Activated naive CD4-positive, alpha-beta T cell treated with anti-CD3 and anti-CD28 coated beads, Interleukin-2, amount 10 ng/mL, durations not matched to agents 7 days and 5 days (primary cell): ENCODE data around the gene RACGAP1.

ENCODE experiments used
- CTCF ChIA-PET: fragments of 350-600 bp; sonication (Branson Sonifier 250); formaldehyde crosslinking; loops from one replicate; lab custom pipeline; 2021; ENCODE audit warnings: antibody characterized with exemption; lab: Charles Lee
- DNase-seq: peaks from one replicate; pipeline ENCODE4 v3.0.0-alpha.2; 2020
- H3K27ac Mint-ChIP-seq: one replicate; pipeline ENCODE4 v1.8.0; 2021; ENCODE audit warnings: mild to moderate bottlenecking, moderate library complexity, mixed read lengths
- H3K27me3 Mint-ChIP-seq: one replicate; pipeline ENCODE4 v1.8.0; 2021; ENCODE audit warnings: mild to moderate bottlenecking, mixed read lengths
- H3K36me3 Mint-ChIP-seq: one replicate; pipeline ENCODE4 v1.8.0; 2021; ENCODE audit warnings: mixed read lengths
- H3K4me1 Mint-ChIP-seq: one replicate; pipeline ENCODE4 v1.8.0; 2021; ENCODE audit warnings: mixed read lengths
- H3K4me3 Mint-ChIP-seq: one replicate; pipeline ENCODE4 v1.8.0; 2021; ENCODE audit warnings: mild to moderate bottlenecking, moderate library complexity, mixed read lengths
- H3K9me3 Mint-ChIP-seq: one replicate; pipeline ENCODE4 v1.8.0; 2021; ENCODE audit warnings: mixed read lengths

The RACGAP1 gene

GRCh38 chr12:50061171-50061570 is 35.9 kb upstream of the RACGAP1 start:
- peaks cover 38% of the 10 kb centered on the region for H3K4me1 Mint-ChIP-seq
- no peak overlapping the region for H3K4me3 Mint-ChIP-seq
- DNase-seq = no peak
- no peak overlapping the region for H3K27ac Mint-ChIP-seq
- CTCF ChIA-PET = interaction anchor here (1.1 to 4.7 kb wide), 4 partner anchors 9 to 94 kb away, joined by 3 to 50 read pairs (median 20); no protein-coding TSS in a partner anchor
- peaks cover 70% of the 10 kb centered on the region for H3K27me3 Mint-ChIP-seq
- no peaks in the 10 kb centered on the region for H3K36me3 Mint-ChIP-seq
- no peaks in the 10 kb centered on the region for H3K9me3 Mint-ChIP-seq

- Mint-ChIP-seq H3K4me1 (peaks cover 45% of the 10 kb centered on the region), H3K27me3 (peaks cover 78% of the 10 kb centered on the region), H3K9me3 (no peaks in the 10 kb centered on the region), H3K36me3 (no peaks in the 10 kb centered on the region), H3K27ac (peak overlapping the region; percentile 78), H3K4me3 (no peak overlapping the region)
- CTCF ChIA-PET = interaction anchor here (1.4 to 4.7 kb wide), 7 partner anchors 10 to 93 kb away, joined by 3 to 50 read pairs (median 3); no protein-coding TSS in a partner anchor
- DNase-seq = no peak
These were observed 34.8 kb upstream of the RACGAP1 start for GRCh38 chr12:50060120-50060468.

- H3K27ac Mint-ChIP-seq = peak overlapping the region; percentile 78
- CTCF ChIA-PET = interaction anchor here (1.4 to 4.7 kb wide), 10 partner anchors 10 to 94 kb away, joined by 3 to 50 read pairs (median 4); no protein-coding TSS in a partner anchor
- H3K4me1 Mint-ChIP-seq = peaks cover 45% of the 10 kb centered on the region
- peak overlapping the region; percentile 11 for H3K4me3 Mint-ChIP-seq
- no peaks in the 10 kb centered on the region for H3K36me3 Mint-ChIP-seq
- H3K9me3 Mint-ChIP-seq = no peaks in the 10 kb centered on the region
- peaks cover 76% of the 10 kb centered on the region for H3K27me3 Mint-ChIP-seq
- DNase-seq = peak; percentile 74
These were observed 34.3 kb upstream of the RACGAP1 start for GRCh38 chr12:50059440-50060119.

GRCh38 chr12:50058743-50059312 is 33.5 kb upstream of the RACGAP1 start:
- H3K27me3 Mint-ChIP-seq = peaks cover 72% of the 10 kb centered on the region
- H3K27ac Mint-ChIP-seq = peak overlapping the region; percentile 55
- H3K4me1 Mint-ChIP-seq = peaks cover 45% of the 10 kb centered on the region
- peak; percentile 31 for DNase-seq
- no peaks in the 10 kb centered on the region for H3K9me3 Mint-ChIP-seq
- no peaks in the 10 kb centered on the region for H3K36me3 Mint-ChIP-seq
- H3K4me3 Mint-ChIP-seq = peak overlapping the region; percentile 36
- CTCF ChIA-PET = interaction anchor here (1.5 to 4.7 kb wide), 8 partner anchors 11 to 94 kb away, joined by 3 to 50 read pairs (median 5); no protein-coding TSS in a partner anchor

- Mint-ChIP-seq H3K27me3 (peaks cover 72% of the 10 kb centered on the region), H3K36me3 (no peaks in the 10 kb centered on the region), H3K4me1 (peaks cover 45% of the 10 kb centered on the region), H3K4me3 (peak overlapping the region; percentile 45), H3K9me3 (no peaks in the 10 kb centered on the region), H3K27ac (no peak overlapping the region)
- DNase-seq = peak; percentile 39
- CTCF ChIA-PET = interaction anchor here (1.0 to 4.7 kb wide), 6 partner anchors 9 to 93 kb away, joined by 3 to 50 read pairs (median 5); no protein-coding TSS in a partner anchor
These were observed 32.8 kb upstream of the RACGAP1 start for GRCh38 chr12:50057896-50058670.

- Mint-ChIP-seq H3K4me3 (peak within 1 kb of the TSS; percentile 78), H3K36me3 (no peaks in the 10 kb centered on the region), H3K4me1 (peaks cover 44% of the 10 kb centered on the region), H3K9me3 (no peaks in the 10 kb centered on the region), H3K27ac (no peak within 1 kb of the TSS), H3K27me3 (peaks cover 72% of the 10 kb centered on the region)
- CTCF ChIA-PET = interaction anchor here (0.9 to 5.1 kb wide), 11 partner anchors 10 to 190 kb away, joined by 4 to 94 read pairs (median 29); partner anchors contain the start of gene RACGAP1
- DNase-seq = peak; percentile 70
These were observed 31.9 kb upstream of the RACGAP1 start, which contains the start of gene ASIC1 for GRCh38 chr12:50057000-50057841. Gene ASIC1, plus strand, starts transcription at chr12:50057596. Its CDS starts 1,171 bp downstream, at chr12:50058767.

GRCh38 chr12:50056639-50056976 is 31.3 kb upstream of the RACGAP1 start:
- Mint-ChIP-seq H3K4me1 (peaks cover 41% of the 10 kb centered on the region), H3K4me3 (peak overlapping the region; percentile 78), H3K9me3 (no peaks in the 10 kb centered on the region), H3K27ac (no peak overlapping the region), H3K27me3 (peaks cover 72% of the 10 kb centered on the region), H3K36me3 (no peaks in the 10 kb centered on the region)
- DNase-seq = no peak
- CTCF ChIA-PET = interaction anchor here (0.7 to 5.1 kb wide), 19 partner anchors 9 to 279 kb away, joined by 3 to 94 read pairs (median 6); partner anchors contain the start of genes RACGAP1 and SMARCD1

- Mint-ChIP-seq H3K27ac (no peak overlapping the region), H3K27me3 (peaks cover 73% of the 10 kb centered on the region), H3K4me1 (peaks cover 36% of the 10 kb centered on the region), H3K4me3 (peak overlapping the region; percentile 14), H3K9me3 (no peaks in the 10 kb centered on the region), H3K36me3 (no peaks in the 10 kb centered on the region)
- peak; percentile 72 for DNase-seq
- CTCF ChIA-PET = interaction anchor here (0.7 to 5.1 kb wide), 24 partner anchors 9 to 278 kb away, joined by 3 to 94 read pairs (median 5); partner anchors contain the start of genes RACGAP1 and SMARCD1
These were observed 30.7 kb upstream of the RACGAP1 start for GRCh38 chr12:50055831-50056638.

GRCh38 chr12:50053583-50053982 is 28.3 kb upstream of the RACGAP1 start:
- Mint-ChIP-seq H3K4me1 (peaks cover 15% of the 10 kb centered on the region), H3K9me3 (no peaks in the 10 kb centered on the region), H3K4me3 (no peak overlapping the region), H3K27me3 (peaks cover 80% of the 10 kb centered on the region), H3K27ac (no peak overlapping the region), H3K36me3 (no peaks in the 10 kb centered on the region)
- CTCF ChIA-PET = interaction anchor here (1.5 to 5.1 kb wide), 4 partner anchors 10 to 87 kb away, joined by 3 to 94 read pairs (median 44); no protein-coding TSS in a partner anchor
- no peak for DNase-seq

GRCh38 chr12:50052964-50053363 is 27.7 kb upstream of the RACGAP1 start:
- no peak overlapping the region for H3K4me3 Mint-ChIP-seq
- H3K4me1 Mint-ChIP-seq = peaks cover 15% of the 10 kb centered on the region
- peaks cover 76% of the 10 kb centered on the region for H3K27me3 Mint-ChIP-seq
- H3K9me3 Mint-ChIP-seq = no peaks in the 10 kb centered on the region
- DNase-seq = no peak
- CTCF ChIA-PET = interaction anchor here (1.5 to 5.1 kb wide), 4 partner anchors 9 to 86 kb away, joined by 3 to 94 read pairs (median 44); no protein-coding TSS in a partner anchor
- no peaks in the 10 kb centered on the region for H3K36me3 Mint-ChIP-seq
- H3K27ac Mint-ChIP-seq = no peak overlapping the region

- no peak overlapping the region for H3K27ac Mint-ChIP-seq
- H3K36me3 Mint-ChIP-seq = no peaks in the 10 kb centered on the region
- H3K27me3 Mint-ChIP-seq = peaks cover 74% of the 10 kb centered on the region
- H3K9me3 Mint-ChIP-seq = no peaks in the 10 kb centered on the region
- DNase-seq = no peak
- H3K4me1 Mint-ChIP-seq = peaks cover 15% of the 10 kb centered on the region
- CTCF ChIA-PET = interaction anchor here (1.5 to 5.1 kb wide), 4 partner anchors 9 to 86 kb away, joined by 3 to 94 read pairs (median 44); no protein-coding TSS in a partner anchor
- H3K4me3 Mint-ChIP-seq = no peak overlapping the region
These were observed 27.2 kb upstream of the RACGAP1 start for GRCh38 chr12:50052544-50052943.

GRCh38 chr12:50051101-50051806 is 26.0 kb upstream of the RACGAP1 start:
- no peak for DNase-seq
- Mint-ChIP-seq H3K36me3 (no peaks in the 10 kb centered on the region), H3K4me1 (peaks cover 7% of the 10 kb centered on the region), H3K9me3 (no peaks in the 10 kb centered on the region), H3K27me3 (peaks cover 63% of the 10 kb centered on the region), H3K4me3 (no peak overlapping the region), H3K27ac (no peak overlapping the region)
- CTCF ChIA-PET = interaction anchor here (1.6 to 4.0 kb wide), 2 partner anchors 12 to 84 kb away, joined by 7 to 22 read pairs; no protein-coding TSS in a partner anchor
